ENCODE measurements around the gene RYR2.

GRCh38 chr1:237759377-237759776 is 717.4 kb downstream of the RYR2 start:
- TF ChIP-seq CTCF (IDR thresholded peaks at IDR 0.05) (no peak), EZH2 (IDR thresholded peaks at IDR 0.05) (no peak)
